ENCODE measurements around the gene COX18.

COX18 gene

GRCh38 chr4:73069338-73070073 is at the start of gene COX18:
TSS of gene COX18 (minus strand) at chr4:73069716. CDS start at chr4:73069649, 67 bp downstream.
- Histone ChIP-seq H3K9me3 (ENCODE audit: low read length) (no peaks in the 10 kb centered on the region), H3K27me3 (ENCODE audit: control insufficient read depth in 1 of 2, insufficient read depth in 2 of 2, low read length in 2 of 2) (no peaks in the 10 kb centered on the region), H3K4me1 (ENCODE audit: insufficient read depth, low read length) (peaks cover 17% of the 10 kb centered on the region), H3K9ac (ENCODE audit: low read length) (peak within 1 kb of the TSS; percentile 87), H3K27ac (ENCODE audit: low read depth, low read length) (peak within 1 kb of the TSS; percentile 91), H3K36me3 (ENCODE audit: insufficient read depth, low read length) (peaks cover 3% of the 10 kb centered on the region), H3K4me3 (ENCODE audit: low read depth in 1 of 2, low read length in 2 of 2) (peak within 1 kb of the TSS; percentile 66 to 96)

GRCh38 chr4:73109493-73109892 is 40.0 kb upstream of the COX18 start:
- H3K9ac ChIP-seq (ENCODE audit: low read length): no peak overlapping the region
- no peak overlapping the region for H3K27ac ChIP-seq (ENCODE audit: low read depth, low read length)
- no peaks in the 10 kb centered on the region for H3K4me1 ChIP-seq (ENCODE audit: insufficient read depth, low read length)
- no peaks in the 10 kb centered on the region for H3K27me3 ChIP-seq (ENCODE audit: control insufficient read depth in 1 of 2, insufficient read depth in 2 of 2, low read length in 2 of 2)
- no peaks in the 10 kb centered on the region for H3K9me3 ChIP-seq (ENCODE audit: low read length)
- no peak overlapping the region for H3K4me3 ChIP-seq (ENCODE audit: low read depth in 1 of 2, low read length in 2 of 2)
- peaks cover 26% of the 10 kb centered on the region for H3K36me3 ChIP-seq (ENCODE audit: insufficient read depth, low read length)

- no peak overlapping the region for H3K27ac ChIP-seq (ENCODE audit: low read depth, low read length)
- no peak overlapping the region for H3K9ac ChIP-seq (ENCODE audit: low read length)
- H3K4me3 ChIP-seq (ENCODE audit: low read depth in 1 of 2, low read length in 2 of 2): no peak overlapping the region
- H3K4me1 ChIP-seq (ENCODE audit: insufficient read depth, low read length): no peaks in the 10 kb centered on the region
- peaks cover 41% of the 10 kb centered on the region for H3K36me3 ChIP-seq (ENCODE audit: insufficient read depth, low read length)
- H3K9me3 ChIP-seq (ENCODE audit: low read length): no peaks in the 10 kb centered on the region
- no peaks in the 10 kb centered on the region for H3K27me3 ChIP-seq (ENCODE audit: control insufficient read depth in 1 of 2, insufficient read depth in 2 of 2, low read length in 2 of 2)
These were observed 35.2 kb upstream of the COX18 start for GRCh38 chr4:73104695-73105094.

- no peak overlapping the region for H3K27ac ChIP-seq (ENCODE audit: low read depth, low read length)
- H3K9me3 ChIP-seq (ENCODE audit: low read length): no peaks in the 10 kb centered on the region
- H3K4me1 ChIP-seq (ENCODE audit: insufficient read depth, low read length): no peaks in the 10 kb centered on the region
- peaks cover 43% of the 10 kb centered on the region for H3K36me3 ChIP-seq (ENCODE audit: insufficient read depth, low read length)
- no peaks in the 10 kb centered on the region for H3K27me3 ChIP-seq (ENCODE audit: control insufficient read depth in 1 of 2, insufficient read depth in 2 of 2, low read length in 2 of 2)
- no peak overlapping the region for H3K4me3 ChIP-seq (ENCODE audit: low read depth in 1 of 2, low read length in 2 of 2)
- no peak overlapping the region for H3K9ac ChIP-seq (ENCODE audit: low read length)
These were observed 34.4 kb upstream of the COX18 start for GRCh38 chr4:73103799-73104503.

- H3K27ac ChIP-seq (ENCODE audit: low read depth, low read length): no peak overlapping the region
- H3K9me3 ChIP-seq (ENCODE audit: low read length): no peaks in the 10 kb centered on the region
- H3K36me3 ChIP-seq (ENCODE audit: insufficient read depth, low read length): peaks cover 42% of the 10 kb centered on the region
- no peaks in the 10 kb centered on the region for H3K27me3 ChIP-seq (ENCODE audit: control insufficient read depth in 1 of 2, insufficient read depth in 2 of 2, low read length in 2 of 2)
- no peak overlapping the region for H3K9ac ChIP-seq (ENCODE audit: low read length)
- no peaks in the 10 kb centered on the region for H3K4me1 ChIP-seq (ENCODE audit: insufficient read depth, low read length)
- H3K4me3 ChIP-seq (ENCODE audit: low read depth in 1 of 2, low read length in 2 of 2): no peak overlapping the region
These were observed 29.6 kb upstream of the COX18 start for GRCh38 chr4:73099143-73099542.

- peaks cover 38% of the 10 kb centered on the region for H3K36me3 ChIP-seq (ENCODE audit: insufficient read depth, low read length)
- H3K4me3 ChIP-seq (ENCODE audit: low read depth in 1 of 2, low read length in 2 of 2): no peak overlapping the region
- H3K4me1 ChIP-seq (ENCODE audit: insufficient read depth, low read length): no peaks in the 10 kb centered on the region
- H3K9me3 ChIP-seq (ENCODE audit: low read length): no peaks in the 10 kb centered on the region
- H3K27ac ChIP-seq (ENCODE audit: low read depth, low read length): no peak overlapping the region
- H3K9ac ChIP-seq (ENCODE audit: low read length): no peak overlapping the region
- no peaks in the 10 kb centered on the region for H3K27me3 ChIP-seq (ENCODE audit: control insufficient read depth in 1 of 2, insufficient read depth in 2 of 2, low read length in 2 of 2)
These were observed 29.2 kb upstream of the COX18 start for GRCh38 chr4:73098713-73099112.

GRCh38 chr4:73098016-73098415 is 28.5 kb upstream of the COX18 start:
- no peak overlapping the region for H3K4me3 ChIP-seq (ENCODE audit: low read depth in 1 of 2, low read length in 2 of 2)
- H3K9ac ChIP-seq (ENCODE audit: low read length): no peak overlapping the region
- H3K27ac ChIP-seq (ENCODE audit: low read depth, low read length): no peak overlapping the region
- peaks cover 32% of the 10 kb centered on the region for H3K36me3 ChIP-seq (ENCODE audit: insufficient read depth, low read length)
- H3K4me1 ChIP-seq (ENCODE audit: insufficient read depth, low read length): no peaks in the 10 kb centered on the region
- H3K27me3 ChIP-seq (ENCODE audit: control insufficient read depth in 1 of 2, insufficient read depth in 2 of 2, low read length in 2 of 2): no peaks in the 10 kb centered on the region
- no peaks in the 10 kb centered on the region for H3K9me3 ChIP-seq (ENCODE audit: low read length)

GRCh38 chr4:73092868-73093267 is 23.4 kb upstream of the COX18 start:
- Histone ChIP-seq H3K4me3 (ENCODE audit: low read depth in 1 of 2, low read length in 2 of 2) (no peak overlapping the region), H3K9me3 (ENCODE audit: low read length) (no peaks in the 10 kb centered on the region), H3K9ac (ENCODE audit: low read length) (no peak overlapping the region), H3K27me3 (ENCODE audit: control insufficient read depth in 1 of 2, insufficient read depth in 2 of 2, low read length in 2 of 2) (no peaks in the 10 kb centered on the region), H3K4me1 (ENCODE audit: insufficient read depth, low read length) (no peaks in the 10 kb centered on the region), H3K27ac (ENCODE audit: low read depth, low read length) (no peak overlapping the region), H3K36me3 (ENCODE audit: insufficient read depth, low read length) (peaks cover 22% of the 10 kb centered on the region)

- H3K36me3 ChIP-seq (ENCODE audit: insufficient read depth, low read length): peaks cover 20% of the 10 kb centered on the region
- no peak overlapping the region for H3K27ac ChIP-seq (ENCODE audit: low read depth, low read length)
- H3K9me3 ChIP-seq (ENCODE audit: low read length): no peaks in the 10 kb centered on the region
- H3K9ac ChIP-seq (ENCODE audit: low read length): no peak overlapping the region
- no peak overlapping the region for H3K4me3 ChIP-seq (ENCODE audit: low read depth in 1 of 2, low read length in 2 of 2)
- H3K4me1 ChIP-seq (ENCODE audit: insufficient read depth, low read length): no peaks in the 10 kb centered on the region
- no peaks in the 10 kb centered on the region for H3K27me3 ChIP-seq (ENCODE audit: control insufficient read depth in 1 of 2, insufficient read depth in 2 of 2, low read length in 2 of 2)
These were observed 21.2 kb upstream of the COX18 start for GRCh38 chr4:73090738-73091137.

- Histone ChIP-seq H3K4me1 (ENCODE audit: insufficient read depth, low read length) (no peaks in the 10 kb centered on the region), H3K9ac (ENCODE audit: low read length) (no peak overlapping the region), H3K4me3 (ENCODE audit: low read depth in 1 of 2, low read length in 2 of 2) (no peak overlapping the region), H3K9me3 (ENCODE audit: low read length) (no peaks in the 10 kb centered on the region), H3K27me3 (ENCODE audit: control insufficient read depth in 1 of 2, insufficient read depth in 2 of 2, low read length in 2 of 2) (no peaks in the 10 kb centered on the region), H3K27ac (ENCODE audit: low read depth, low read length) (no peak overlapping the region), H3K36me3 (ENCODE audit: insufficient read depth, low read length) (peaks cover 20% of the 10 kb centered on the region)
These were observed 18.4 kb upstream of the COX18 start for GRCh38 chr4:73087871-73088270.

GRCh38 chr4:73086095-73086868 is 16.8 kb upstream of the COX18 start:
- H3K9ac ChIP-seq (ENCODE audit: low read length): no peak overlapping the region
- H3K27me3 ChIP-seq (ENCODE audit: control insufficient read depth in 1 of 2, insufficient read depth in 2 of 2, low read length in 2 of 2): no peaks in the 10 kb centered on the region
- no peak overlapping the region for H3K27ac ChIP-seq (ENCODE audit: low read depth, low read length)
- H3K4me1 ChIP-seq (ENCODE audit: insufficient read depth, low read length): no peaks in the 10 kb centered on the region
- peaks cover 11% of the 10 kb centered on the region for H3K36me3 ChIP-seq (ENCODE audit: insufficient read depth, low read length)
- no peak overlapping the region for H3K4me3 ChIP-seq (ENCODE audit: low read depth in 1 of 2, low read length in 2 of 2)
- H3K9me3 ChIP-seq (ENCODE audit: low read length): no peaks in the 10 kb centered on the region
